Heart left ventricle (tissue), 13 donors: ENCODE data around the gene PREP.

Source experiments
- CTCF ChIP-seq, 12 donors: fragments of 200-600 bp; sonication (generic) in 4 of 12; IDR thresholded peaks; one replicate each; pipeline versions ENCODE4 v1.5.0 to v1.8.0; 2018 to 2022; ENCODE audit warnings: antibody characterized with exemption in 12 of 12, mild to moderate bottlenecking in 5 of 12
- POLR2A ChIP-seq, 2 donors: fragments of 450-650 bp; IDR thresholded peaks; one replicate each; pipeline ENCODE4 v1.6.1; 2017; ENCODE audit warnings: antibody characterized with exemption in 2 of 2, mild to moderate bottlenecking in 2 of 2, moderate library complexity in 2 of 2
- donor health status: ischemic (EF 13 %, LVEDD 7.1; RV severe dilation, severe dysfunction).
- donor health status: DM: no; HTN: yes; CAD: no.
- donor health status: DM: no; HTN: no; CAD: no.
- donor health status: ischemic (EF 25% LVEDD 6.9; RV normal size, moderate dysfunction).
- donor health status: ischemic (EF 25% LVEDD 5.7; RV mildly dilated, moderate dysfunction).
- donor health status: ischemic (EF 35%, LVEDD 5.7; RV mildly dilated, moderate dysfunction).
- donor health status: nonischemic (EF 11% LVEDD 7.7; RV severe dilation, severe dysfunction).
- donor health status: DM: yes; HTN: yes; CAD: no.
- donor health status: PGD.
- donor health status: ischemic (EF 29% LVEDD 5.4; RV normal size, mild dysfunction).
- donor health status: nonischemic (EF 23%, LVEDD 6.1; RV moderate dilation, normal function).

- TF ChIP-seq CTCF (IDR thresholded peaks at IDR 0.05): no peak
- TF ChIP-seq POLR2A (IDR thresholded peaks at IDR 0.05): no peak
Measured at GRCh38 chr6:105302617-105303128, 100.2 kb downstream of the PREP start.
